ENCODE data around the gene CDK5RAP3.

Gene CDK5RAP3

GRCh38 chr17:48025040-48025903 lies 54.4 kb downstream of the CDK5RAP3 start:
- peak; percentile 98 for DNase-seq

DNA sequence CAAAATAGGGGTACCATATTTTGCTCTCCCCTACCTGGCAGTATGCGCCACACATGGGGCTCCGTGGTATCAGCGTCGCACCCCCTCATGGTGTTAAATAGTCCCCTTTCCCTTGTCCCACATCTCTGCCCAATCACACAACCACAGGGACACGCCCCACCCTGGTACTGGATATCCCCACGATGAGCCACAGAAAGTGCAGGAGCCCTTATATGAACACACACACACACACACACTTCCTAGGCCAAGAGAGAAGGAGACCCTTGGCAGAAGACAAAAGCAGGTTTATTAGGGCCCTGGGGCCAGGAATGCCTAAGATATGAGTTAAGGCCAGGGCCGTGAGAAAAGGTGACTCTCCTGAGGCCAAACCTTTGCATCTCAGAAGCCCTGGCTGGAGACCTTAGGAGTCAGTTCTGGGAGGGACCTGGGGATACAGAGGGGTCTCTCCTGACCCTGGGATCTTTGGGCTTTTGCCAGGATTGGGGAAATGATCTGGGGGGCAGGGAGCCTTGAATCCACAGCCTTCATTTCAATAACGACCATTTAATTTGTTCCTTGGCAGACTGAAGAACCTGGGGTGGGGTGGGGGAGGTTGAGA lies 55.1 kb downstream of the CDK5RAP3 start:
- DNase-seq = no peak

DNA sequence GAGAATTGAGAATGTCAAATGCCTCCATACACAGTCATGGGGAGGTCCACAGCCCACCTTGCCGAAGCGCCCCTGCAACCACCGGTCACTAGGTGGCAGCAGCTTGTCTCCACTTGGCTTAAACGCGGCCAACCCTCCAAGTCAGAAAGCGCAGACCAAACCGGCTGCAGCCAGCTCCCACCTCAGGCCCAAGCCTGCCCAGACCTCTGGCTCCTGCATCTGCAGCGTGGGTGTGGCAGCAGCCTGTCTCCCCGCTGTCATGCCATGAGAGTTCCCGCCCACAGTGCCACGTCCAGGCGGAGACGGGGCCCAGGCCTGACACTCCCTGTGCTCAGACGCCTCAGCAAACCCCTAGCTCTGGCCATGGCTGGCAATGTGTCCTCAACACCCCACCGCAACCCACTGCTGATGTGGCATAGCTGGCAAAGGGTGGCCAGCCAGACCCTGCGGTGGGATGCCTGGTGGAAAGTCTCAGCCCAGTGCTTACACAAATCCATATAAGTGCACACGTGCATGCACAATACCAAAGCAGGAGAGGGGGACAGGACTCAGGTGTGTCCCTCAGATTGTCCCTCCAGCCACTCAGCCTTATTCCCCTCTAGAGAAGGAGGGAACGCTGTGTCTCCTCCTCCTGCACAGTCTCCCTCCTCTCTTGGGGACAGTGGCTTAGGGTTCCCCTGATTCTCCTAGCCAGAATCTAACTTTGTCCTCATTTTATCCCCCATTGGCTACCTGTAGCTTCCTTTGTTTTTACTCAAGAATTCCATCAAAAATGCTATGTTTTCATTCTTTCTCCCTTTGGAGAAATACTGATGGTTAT lies 55.8 kb downstream of the CDK5RAP3 start:
- peak; percentile 77 for DNase-seq

DNA sequence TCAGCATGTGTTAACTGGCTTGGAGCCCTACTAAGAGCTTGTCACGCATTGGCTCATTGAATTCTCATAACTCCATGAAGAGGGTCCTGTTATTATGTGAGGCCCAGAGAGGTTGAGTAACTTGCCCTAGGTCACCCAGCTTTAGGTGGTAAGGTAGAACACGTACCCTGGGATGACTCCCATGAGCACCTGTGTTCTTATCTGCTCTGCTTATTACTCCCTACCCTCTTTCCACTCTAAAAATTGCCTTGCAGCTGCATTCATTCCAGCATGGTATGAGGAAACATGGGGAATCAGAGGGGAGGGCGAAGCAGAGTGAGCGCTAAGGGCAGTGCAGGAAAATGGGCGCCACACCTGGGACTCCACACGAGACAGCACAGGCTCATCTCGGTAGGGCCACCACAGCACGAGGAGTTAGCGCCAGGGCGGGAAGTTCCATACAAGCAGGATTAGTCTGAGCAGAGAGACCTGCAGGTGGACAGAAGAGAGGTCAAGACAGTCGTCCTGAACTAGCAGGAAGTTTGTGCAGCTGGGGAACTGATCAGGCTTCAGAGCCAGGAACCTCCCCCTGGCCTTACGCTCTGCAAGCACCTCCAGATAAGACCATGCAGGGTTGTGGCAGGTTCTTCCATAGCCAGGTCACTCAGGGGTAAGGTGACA lies 56.5 kb downstream of the CDK5RAP3 start:
- no peak for DNase-seq

DNA sequence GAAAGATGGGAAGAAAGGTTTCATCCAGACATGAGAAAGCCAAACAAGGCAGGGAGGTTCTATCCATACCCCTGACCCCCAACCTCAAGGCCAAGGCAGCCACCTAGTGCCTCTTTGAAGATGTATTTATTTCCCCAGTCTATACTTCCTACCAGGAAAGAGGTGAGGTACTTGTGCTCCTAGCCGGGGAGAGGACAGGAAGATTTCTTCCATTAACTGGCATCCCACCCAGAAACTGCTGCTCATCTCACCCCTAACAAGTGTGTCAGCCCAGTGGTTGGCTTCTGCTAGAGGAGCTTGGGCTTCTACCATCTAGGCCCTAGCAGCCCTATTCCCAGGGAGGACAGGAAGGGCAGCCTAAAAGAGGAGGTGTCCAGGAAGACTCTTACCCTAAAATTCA lies 57.8 kb downstream of the CDK5RAP3 start:
- no peak for DNase-seq

- DNase-seq = no peak
These were observed 59.6 kb downstream of the CDK5RAP3 start for GRCh38 chr17:48030531-48030930.

Data from activated CD4-positive, alpha-beta T cell treated with anti-CD3 and anti-CD28 coated beads, Interleukin-2, amount 50 U/mL, for 16 hours (primary cell).